DND-41 (cell line): ENCODE results near the gene MACROD1.

Experiments used
- ATAC-seq: fragments of 200-7000 bp; cut with Tn5 transposase; 3 replicates; pipeline ENCODE4 v1.9.1; 2021; ENCODE audit warnings: low read depth; ENCODE audit not compliant: insufficient read depth
- DNase-seq: peaks from one replicate; pipeline ENCODE4 v3.0.0-alpha.2; 2020
- H2AFZ ChIP-seq: 2 replicates; pipeline ENCODE4 v1.6.0; 2012; ENCODE audit warnings: low read depth, low read length
- H3K27ac ChIP-seq: 2 replicates; pipeline ENCODE4 v1.5.1; 2012; ENCODE audit warnings: low read length, inconsistent platforms
- H3K27me3 ChIP-seq: fragments of 200-600 bp; sonication (generic); 2 replicates; pipeline ENCODE4 v1.6.0; 2012; ENCODE audit warnings: low read length, mild to moderate bottlenecking, inconsistent platforms; ENCODE audit not compliant: insufficient read depth, poor library complexity
- H3K36me3 ChIP-seq: 2 replicates; pipeline ENCODE4 v1.5.1; 2012; ENCODE audit warnings: low read length, inconsistent platforms; ENCODE audit not compliant: insufficient read depth
- H3K4me1 ChIP-seq: 2 replicates; pipeline ENCODE4 v1.5.1; 2012; ENCODE audit warnings: mild to moderate bottlenecking, low read length; ENCODE audit not compliant: insufficient read depth
- H3K4me2 ChIP-seq: 2 replicates; pipeline ENCODE4 v1.6.0; 2012; ENCODE audit warnings: mild to moderate bottlenecking, moderate library complexity, low read length, inconsistent platforms; ENCODE audit not compliant: insufficient read depth
- H3K4me3 ChIP-seq, 2 experiments: fragments of 200-600 bp in 1 of 2; shearing (Covaris generic) in 1 of 2; 2 replicates each; pipeline ENCODE4 v1.5.1; 2012 to 2016; ENCODE audit warnings: inconsistent platforms in 2 of 2, low read length in 2 of 2, mild to moderate bottlenecking in 2 of 2, low read depth in 1 of 2, moderate library complexity in 1 of 2
- H3K79me2 ChIP-seq: 2 replicates; pipeline ENCODE4 v1.6.0; 2012; ENCODE audit warnings: low read length, inconsistent platforms; ENCODE audit not compliant: insufficient read depth
- H3K9ac ChIP-seq: 2 replicates; pipeline ENCODE4 v1.6.0; 2012; ENCODE audit warnings: low read depth, mild to moderate bottlenecking, inconsistent platforms, low read length, moderate library complexity
- H3K9me3 ChIP-seq: 2 replicates; pipeline ENCODE4 v1.5.1; 2012; ENCODE audit warnings: low read length, moderate library complexity, mild to moderate bottlenecking, inconsistent platforms; ENCODE audit not compliant: insufficient read depth, severe bottlenecking
- H4K20me1 ChIP-seq: 2 replicates; pipeline ENCODE4 v1.6.0; 2012; ENCODE audit warnings: low read length; ENCODE audit not compliant: insufficient read depth
- EZH2 ChIP-seq: IDR thresholded peaks from 3 replicates; pipeline ENCODE4 v1.6.1; 2012; ENCODE audit warnings: borderline replicate concordance, low read depth, mild to moderate bottlenecking, moderate library complexity, low read length, inconsistent platforms; ENCODE audit not compliant: severe bottlenecking
- TF ChIP-seq, protein P1 (sequence below): IDR thresholded peaks from 2 replicates; pipeline ENCODE4 v1.5.1; 2012; ENCODE audit warnings: borderline replicate concordance, low read length, moderate library complexity, mild to moderate bottlenecking; ENCODE audit not compliant: poor library complexity, severe bottlenecking; ENCODE audit errors: extremely low read depth

MACROD1 gene

DNA sequence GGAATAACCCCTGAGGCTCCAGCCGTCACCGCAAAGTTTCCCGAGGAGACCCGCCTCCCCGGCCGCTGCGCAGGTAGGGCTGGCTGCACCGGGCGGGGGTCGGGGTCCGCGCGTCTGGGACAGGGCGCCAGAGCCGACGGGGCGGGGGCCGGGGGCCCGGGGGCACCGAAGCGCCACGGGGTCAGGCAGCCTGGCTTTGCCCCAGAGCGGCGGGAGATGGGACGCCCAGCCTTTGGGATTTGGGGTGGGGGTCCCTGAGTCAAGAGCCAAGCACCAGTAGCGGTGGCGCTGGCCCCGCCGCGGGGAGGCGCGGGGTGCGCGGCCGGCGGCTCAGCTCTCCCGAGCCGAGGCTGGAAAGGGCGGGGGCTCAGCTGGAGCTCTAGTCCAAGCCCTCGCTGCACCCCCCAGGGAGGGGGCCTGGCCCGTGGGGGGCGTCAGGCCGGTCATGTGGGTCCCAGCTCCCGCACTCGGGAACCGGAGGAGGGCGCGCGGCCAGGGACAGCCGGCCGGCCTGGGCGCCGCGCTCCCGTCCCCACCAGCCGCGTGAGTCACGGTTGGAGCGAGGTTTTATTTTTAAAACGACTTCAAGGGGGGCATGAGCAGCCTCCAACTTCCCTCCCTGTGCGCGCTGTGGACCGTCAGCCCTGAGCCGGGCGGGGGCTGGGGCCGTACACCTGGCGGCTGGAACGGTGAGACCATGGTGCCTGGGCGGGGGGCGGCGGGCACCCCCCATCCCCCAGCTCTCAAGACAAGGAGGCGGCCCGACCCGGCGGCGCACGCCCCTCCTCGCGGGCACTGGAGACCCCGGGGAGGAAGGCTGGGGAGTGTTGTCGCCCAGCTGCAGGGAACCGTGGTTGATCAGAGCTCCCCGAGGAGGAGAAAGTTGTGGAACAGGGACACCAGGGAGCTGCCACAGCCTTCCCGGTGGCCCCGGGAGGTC lies 129.6 kb downstream of the MACROD1 start:
- ATAC-seq (peak; percentile 73), DNase-seq (peak; percentile 43)
- Histone ChIP-seq H2AFZ (no peak overlapping the region), H3K79me2 (no peaks in the 10 kb centered on the region), H3K9ac (peak overlapping the region; percentile 32; the same call in 1 of the 2 replicates), H3K27me3 (peaks cover 18% of the 10 kb centered on the region), H3K4me3 (peak overlapping the region in 1 of 2 experiments; percentile 36; a peak in 2 of 4 replicates), H3K9me3 (no peaks in the 10 kb centered on the region), H3K4me1 (peaks cover 10% of the 10 kb centered on the region), H3K27ac (no peak overlapping the region), H3K4me2 (peak overlapping the region; percentile 53), H3K36me3 (no peaks in the 10 kb centered on the region), H4K20me1 (peaks cover 55% of the 10 kb centered on the region)
- TF ChIP-seq, protein P1, sequence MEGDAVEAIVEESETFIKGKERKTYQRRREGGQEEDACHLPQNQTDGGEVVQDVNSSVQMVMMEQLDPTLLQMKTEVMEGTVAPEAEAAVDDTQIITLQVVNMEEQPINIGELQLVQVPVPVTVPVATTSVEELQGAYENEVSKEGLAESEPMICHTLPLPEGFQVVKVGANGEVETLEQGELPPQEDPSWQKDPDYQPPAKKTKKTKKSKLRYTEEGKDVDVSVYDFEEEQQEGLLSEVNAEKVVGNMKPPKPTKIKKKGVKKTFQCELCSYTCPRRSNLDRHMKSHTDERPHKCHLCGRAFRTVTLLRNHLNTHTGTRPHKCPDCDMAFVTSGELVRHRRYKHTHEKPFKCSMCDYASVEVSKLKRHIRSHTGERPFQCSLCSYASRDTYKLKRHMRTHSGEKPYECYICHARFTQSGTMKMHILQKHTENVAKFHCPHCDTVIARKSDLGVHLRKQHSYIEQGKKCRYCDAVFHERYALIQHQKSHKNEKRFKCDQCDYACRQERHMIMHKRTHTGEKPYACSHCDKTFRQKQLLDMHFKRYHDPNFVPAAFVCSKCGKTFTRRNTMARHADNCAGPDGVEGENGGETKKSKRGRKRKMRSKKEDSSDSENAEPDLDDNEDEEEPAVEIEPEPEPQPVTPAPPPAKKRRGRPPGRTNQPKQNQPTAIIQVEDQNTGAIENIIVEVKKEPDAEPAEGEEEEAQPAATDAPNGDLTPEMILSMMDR = no peak
- TF ChIP-seq EZH2 = peak; percentile 84

DNA sequence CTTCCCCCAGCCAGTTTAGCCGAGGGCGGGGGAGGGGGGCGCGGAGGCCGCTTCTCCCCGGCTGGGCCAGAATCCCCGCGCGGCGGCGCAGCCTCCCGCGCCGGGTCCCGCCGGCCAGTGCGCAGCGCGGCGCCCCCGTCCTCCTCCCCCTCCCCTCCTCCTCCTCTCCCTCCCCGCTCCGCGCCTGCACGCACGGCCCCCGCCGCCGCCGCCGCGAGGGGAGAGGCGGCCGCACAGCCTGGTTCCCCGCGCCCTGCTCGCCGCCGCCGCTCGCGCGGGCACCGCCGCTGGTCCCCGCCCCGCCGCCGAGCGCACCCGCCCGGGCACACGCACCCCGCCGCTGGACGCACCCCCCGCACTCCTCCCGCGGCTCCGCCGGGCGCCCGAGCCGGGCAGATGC lies 130.3 kb downstream of the MACROD1 start, which contains the start of gene FLRT1:
Gene FLRT1, plus strand, starts transcription at position 356 of the 400 bp plus-strand sequence. CDS start 80,337 bp downstream, outside the sequence.
- DNase-seq (no peak), ATAC-seq (no peak)
- H3K9ac ChIP-seq = peak within 1 kb of the TSS; percentile 32; the same call in 1 of the 2 replicates
- H3K27me3 ChIP-seq = peaks cover 18% of the 10 kb centered on the region
- H3K27ac ChIP-seq = no peak within 1 kb of the TSS
- no peaks in the 10 kb centered on the region for H3K79me2 ChIP-seq
- no peaks in the 10 kb centered on the region for H3K9me3 ChIP-seq
- no peak for TF ChIP-seq EZH2
- TF ChIP-seq, protein P1 = no peak
- H3K36me3 ChIP-seq = no peaks in the 10 kb centered on the region
- H2AFZ ChIP-seq = no peak within 1 kb of the TSS
- H3K4me2 ChIP-seq = peak within 1 kb of the TSS; percentile 53
- peak within 1 kb of the TSS in 1 of 2 experiments; percentile 36; a peak in 2 of 4 replicates for H3K4me3 ChIP-seq
- H3K4me1 ChIP-seq = peaks cover 10% of the 10 kb centered on the region
- peaks cover 59% of the 10 kb centered on the region for H4K20me1 ChIP-seq

DNA sequence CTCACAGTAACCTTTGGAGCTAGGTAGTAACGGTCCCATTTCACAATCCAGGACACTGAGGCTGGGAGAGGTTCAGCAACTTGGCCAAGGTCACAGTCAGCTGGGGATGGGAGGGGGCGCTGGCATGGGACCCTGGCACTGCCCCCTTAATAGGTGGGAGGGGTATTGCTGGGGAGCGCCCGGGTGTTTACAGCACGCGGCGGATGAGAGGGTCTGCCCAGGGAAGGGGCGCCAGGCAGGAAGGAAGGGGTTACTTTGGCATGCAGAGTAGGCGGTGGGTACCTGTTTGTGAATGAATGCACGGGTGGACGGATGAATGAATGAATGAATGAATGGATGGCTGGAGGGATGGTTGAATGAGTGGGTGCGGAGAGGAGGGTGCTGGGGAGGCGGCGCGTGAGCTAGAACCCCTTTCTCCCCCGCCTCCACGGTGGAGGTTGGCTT lies 130.8 kb downstream of the MACROD1 start:
- Histone ChIP-seq H3K27ac (no peak overlapping the region), H3K9ac (no peak overlapping the region), H3K4me3 (no peak overlapping the region), H2AFZ (no peak overlapping the region), H3K4me2 (no peak overlapping the region), H3K36me3 (no peaks in the 10 kb centered on the region), H4K20me1 (peaks cover 61% of the 10 kb centered on the region), H3K4me1 (peaks cover 10% of the 10 kb centered on the region), H3K9me3 (no peaks in the 10 kb centered on the region), H3K79me2 (no peaks in the 10 kb centered on the region), H3K27me3 (peaks cover 18% of the 10 kb centered on the region)
- ATAC-seq = no peak
- no peak for DNase-seq
- TF ChIP-seq, protein P1 = no peak
- no peak for TF ChIP-seq EZH2
